Right ventricle myocardium superior (tissue), 1 donor: Measurements from ENCODE around the gene EXOC6. TPM values are rescaled to one million over a fixed set of nuclear protein-coding genes. Genes with fewer than 3 reads are reported as not detected.

Experiments
- ATAC-seq: fragments of 200-7000 bp; cut with Tn5 transposase; one replicate; pipeline ENCODE4 v1.9.1; 2020; ENCODE audit warnings: mild to moderate bottlenecking; ENCODE audit not compliant: poor library complexity
- DNase-seq: peaks from one replicate; pipeline ENCODE4 v3.0.0-alpha.2; 2020
- intact Hi-C: fragments of 100-400 bp; cut with DNase I; formaldehyde crosslinking; loops from one replicate; pipeline ENCODE4 v1.11.2; 2022
- total RNA-seq: library from RNA; stranded (reverse); fragmentation: NEBNext Ultra II Directional; extraction: Animal tissue kit (Norgen Biotek cat#: 25700); gene quantifications from one replicate; pipeline ENCODE4 v1.2.1, GENCODE V29; 2021
- donor health status: DM: no; HTN: yes; CAD: no; lungs with severe emphysema.

The EXOC6 gene
- total RNA-seq, 1 donor from 2014 or later, result 9.9 TPM

DNA sequence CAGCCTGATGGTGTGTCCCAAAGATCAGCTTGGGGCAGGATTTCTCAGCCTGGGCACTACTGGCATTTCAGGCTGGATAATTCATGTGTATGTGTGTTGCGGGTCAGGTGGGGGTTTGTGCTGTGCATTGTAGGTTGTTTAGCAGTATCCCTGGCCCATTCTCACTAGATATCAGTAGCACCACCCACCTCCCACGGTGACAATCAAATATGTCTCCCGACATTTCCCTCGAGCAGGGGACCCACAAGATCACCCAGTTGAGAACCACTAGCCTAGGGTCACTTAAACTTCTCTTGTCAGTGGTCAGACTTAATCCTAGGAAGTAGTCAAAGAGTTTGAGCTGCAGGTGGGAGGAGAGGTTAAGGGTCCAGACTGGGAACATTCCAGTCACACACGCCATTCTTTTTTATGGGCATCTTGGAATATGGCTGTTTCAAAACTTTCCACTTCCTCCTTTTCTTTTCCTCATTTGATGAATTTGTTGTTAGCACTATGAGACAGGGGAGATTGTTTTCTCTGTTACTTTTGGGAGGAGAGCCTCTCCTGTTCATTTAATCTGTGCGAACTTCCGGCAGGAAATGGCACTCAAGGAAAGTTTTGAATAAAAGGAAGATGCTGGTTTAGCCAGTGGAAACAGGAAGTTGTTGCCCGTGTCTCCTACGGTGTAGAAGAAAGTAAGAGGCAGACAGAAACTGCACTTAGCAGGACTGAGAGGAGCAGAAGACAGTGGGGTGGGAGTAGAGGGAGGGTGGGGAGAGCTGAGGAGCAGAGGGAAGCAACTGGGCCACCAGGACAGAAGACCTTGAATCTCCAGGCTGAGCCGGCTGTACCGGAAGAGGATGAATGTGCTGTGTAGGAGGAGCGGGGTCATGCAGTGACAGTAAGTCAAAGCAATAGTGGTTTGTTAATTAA is 17.6 kb upstream of the EXOC6 start:
- DNase-seq (no peak), ATAC-seq (peak; percentile 28)
- intact Hi-C loops, result no loop called here

DNA sequence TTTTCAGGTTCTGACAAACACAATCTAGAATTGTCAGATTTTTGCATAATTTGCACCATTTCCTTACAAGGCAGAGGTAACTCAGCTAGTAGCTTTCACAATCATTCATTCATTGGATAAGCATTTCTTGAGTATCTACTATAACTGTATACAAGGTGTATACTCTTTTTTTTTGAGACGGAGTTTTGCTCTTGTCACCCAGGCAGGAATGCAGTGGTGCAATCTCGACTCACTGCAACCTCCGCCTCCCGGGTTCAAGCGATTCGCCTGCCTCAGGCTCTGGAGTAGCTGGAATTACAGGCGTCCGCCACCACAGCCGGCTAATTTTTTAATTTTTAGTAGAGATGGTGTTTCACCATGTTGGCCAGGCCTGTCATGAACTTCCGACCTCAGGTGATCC is 16.2 kb upstream of the EXOC6 start:
- DNase-seq (no peak), ATAC-seq (no peak)
- intact Hi-C loops, result no loop called here

- no peak for DNase-seq
- ATAC-seq, result no peak
- intact Hi-C loops, result no loop called here
Measured at GRCh38 chr10:92832998-92833650, 15.2 kb upstream of the EXOC6 start.

GRCh38 chr10:92834331-92834730 is 14.0 kb upstream of the EXOC6 start:
- ATAC-seq, result no peak
- no peak for DNase-seq
- intact Hi-C loops, result no loop called here

- intact Hi-C loops, result no loop called here
- DNase-seq (no peak), ATAC-seq (no peak)
Measured at GRCh38 chr10:92834986-92835385, 13.3 kb upstream of the EXOC6 start.

DNA sequence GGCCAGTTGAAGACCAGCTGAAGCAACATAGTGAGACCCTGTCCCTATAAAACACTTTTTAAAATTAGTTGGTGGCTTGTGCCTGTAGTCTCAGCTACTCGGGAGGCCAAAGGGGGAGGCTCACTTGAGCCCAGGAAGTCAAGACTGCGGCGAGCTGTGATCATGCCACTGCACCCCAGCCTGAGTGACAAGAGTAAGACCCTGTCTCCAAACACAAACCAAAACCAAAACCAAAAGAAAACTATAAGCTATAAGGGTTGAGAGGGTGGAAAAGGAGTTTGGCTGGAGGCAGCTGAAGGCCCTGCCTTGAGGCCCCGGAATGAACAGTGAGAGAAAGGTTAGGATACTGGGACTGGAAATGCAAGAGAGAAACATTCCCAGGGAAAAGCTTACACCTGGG is 10.9 kb upstream of the EXOC6 start:
- DNase-seq (no peak), ATAC-seq (no peak)
- intact Hi-C loops, result no loop called here

DNA sequence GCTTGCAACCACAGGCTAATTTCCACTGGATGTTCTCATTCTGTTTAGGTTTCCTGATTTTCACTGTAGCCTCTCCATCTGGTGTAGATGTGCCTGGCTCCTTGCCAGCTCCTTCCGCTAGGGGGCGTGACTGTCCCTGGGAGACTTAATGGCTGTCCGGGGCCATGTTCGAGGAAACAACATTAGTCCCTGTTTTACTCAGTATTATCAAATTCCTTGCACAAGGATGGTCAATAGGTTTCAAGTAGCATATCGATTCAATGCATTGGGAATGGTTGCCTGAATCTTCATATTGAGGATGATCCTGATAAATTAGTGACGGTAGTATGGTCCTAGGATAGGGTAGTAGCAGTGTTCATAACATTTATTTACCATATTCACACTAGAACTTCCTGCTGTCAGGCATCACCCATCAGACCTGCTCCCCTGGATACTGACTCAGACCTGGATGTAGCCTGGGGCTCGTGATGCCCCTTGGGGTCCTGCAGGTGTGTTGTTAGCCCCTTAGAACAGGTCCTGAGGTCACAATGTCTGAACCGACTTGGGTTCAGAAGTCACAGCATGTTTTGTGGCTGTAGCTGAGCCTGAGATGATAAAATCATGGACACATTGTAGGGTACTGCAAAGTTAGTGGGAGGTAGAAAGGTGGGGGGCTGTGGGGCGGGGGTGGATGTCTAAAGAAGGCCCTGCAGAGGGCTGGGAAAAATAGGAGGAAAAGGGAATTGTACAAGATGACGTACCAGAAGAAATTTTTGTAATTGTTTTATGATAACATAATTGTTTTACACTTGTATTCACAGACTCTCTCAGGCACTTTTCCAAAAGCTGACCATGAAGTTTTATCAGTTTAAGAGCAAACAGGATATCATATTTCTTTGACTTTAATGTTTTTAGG is 8.9 kb upstream of the EXOC6 start:
- DNase-seq (peak; percentile 82), ATAC-seq (no peak)
- intact Hi-C loops, result loop anchor here (5.0 kb wide), 1 partner anchor 38 kb away; no protein-coding TSS in a partner anchor

GRCh38 chr10:92844746-92845145 is 3.6 kb upstream of the EXOC6 start:
- intact Hi-C loops, result loop anchor here (5.0 kb wide), 1 partner anchor 33 kb away; no protein-coding TSS in a partner anchor
- no peak for ATAC-seq
- DNase-seq, result no peak

DNA sequence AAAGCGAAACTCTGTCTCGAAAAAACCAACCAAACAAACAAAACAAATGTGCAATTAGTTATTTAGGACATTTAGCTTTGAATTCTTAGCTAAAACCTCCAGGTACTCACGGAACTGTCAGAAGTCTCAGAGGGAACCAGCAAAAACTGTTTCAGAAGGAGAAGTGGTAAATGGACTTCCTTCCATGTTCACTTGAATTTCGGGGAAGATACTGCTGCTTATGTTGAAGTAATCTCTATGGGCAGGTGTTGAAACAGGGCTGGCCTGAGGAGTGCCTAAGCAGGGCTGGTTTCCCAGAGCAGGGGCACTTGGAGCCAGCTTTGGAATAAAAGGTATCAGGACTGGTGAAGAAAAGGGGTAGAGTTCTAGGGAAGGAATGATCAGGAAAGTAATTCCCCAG is 2.4 kb upstream of the EXOC6 start:
- intact Hi-C loops, result no loop called here

GRCh38 chr10:92846344-92846743 is 2.0 kb upstream of the EXOC6 start:
- intact Hi-C loops, result no loop called here
- ATAC-seq, result no peak

More for the DNA sequence above, 2.4 kb upstream of the EXOC6 start:
- ATAC-seq (no peak), DNase-seq (no peak)

GRCh38 chr10:92846854-92847201 is 1.5 kb upstream of the EXOC6 start:
- DNase-seq, result no peak
- intact Hi-C loops, result no loop called here
- ATAC-seq, result no peak

More at GRCh38 chr10:92846344-92846743, 2.0 kb upstream of the EXOC6 start:
- DNase-seq, result no peak

GRCh38 chr10:92847202-92847864 is 987 bp upstream of the EXOC6 start:
- DNase-seq, result no peak
- intact Hi-C loops, result no loop called here
- ATAC-seq, result no peak

- ATAC-seq (no peak), DNase-seq (no peak)
- intact Hi-C loops, result no loop called here
Measured at GRCh38 chr10:92848037-92848440, 281 bp upstream of the EXOC6 start.

- DNase-seq, result no peak
- no peak for ATAC-seq
- intact Hi-C loops, result no loop called here
Measured at GRCh38 chr10:92849234-92849525, 860 bp downstream of the EXOC6 start.

DNA sequence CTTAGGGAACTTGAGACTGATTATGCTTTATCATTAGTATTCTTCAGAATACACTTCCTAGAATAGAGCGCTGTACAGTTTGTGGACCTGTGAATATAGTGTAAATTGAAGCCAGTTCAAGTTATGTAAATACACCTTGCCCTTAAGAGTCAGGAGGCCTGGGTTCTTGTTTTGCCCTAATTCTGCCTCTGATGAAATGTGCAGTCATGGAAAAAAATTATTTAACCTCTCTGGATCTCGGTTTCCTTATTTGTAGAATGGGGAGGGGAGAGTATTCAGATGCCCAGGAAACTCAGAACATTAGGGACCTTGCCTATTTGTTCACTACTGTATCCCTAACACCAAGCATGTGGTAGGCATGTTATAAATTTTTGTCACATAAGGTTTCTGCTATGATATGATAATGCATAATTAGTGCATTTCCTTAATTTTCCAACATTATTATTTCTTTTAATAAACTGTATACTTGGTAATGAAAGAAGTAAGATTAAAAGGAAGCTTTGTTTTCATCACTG is 1.3 kb downstream of the EXOC6 start:
- DNase-seq (no peak), ATAC-seq (no peak)
- intact Hi-C loops, result no loop called here

- ATAC-seq, result no peak
Measured at GRCh38 chr10:92850185-92850584, 1.9 kb downstream of the EXOC6 start.

GRCh38 chr10:92851003-92851402 is 2.7 kb downstream of the EXOC6 start:
- ATAC-seq, result no peak
- no peak for DNase-seq
- intact Hi-C loops, result no loop called here

More at GRCh38 chr10:92850185-92850584, 1.9 kb downstream of the EXOC6 start:
- intact Hi-C loops, result no loop called here
- no peak for DNase-seq

DNA sequence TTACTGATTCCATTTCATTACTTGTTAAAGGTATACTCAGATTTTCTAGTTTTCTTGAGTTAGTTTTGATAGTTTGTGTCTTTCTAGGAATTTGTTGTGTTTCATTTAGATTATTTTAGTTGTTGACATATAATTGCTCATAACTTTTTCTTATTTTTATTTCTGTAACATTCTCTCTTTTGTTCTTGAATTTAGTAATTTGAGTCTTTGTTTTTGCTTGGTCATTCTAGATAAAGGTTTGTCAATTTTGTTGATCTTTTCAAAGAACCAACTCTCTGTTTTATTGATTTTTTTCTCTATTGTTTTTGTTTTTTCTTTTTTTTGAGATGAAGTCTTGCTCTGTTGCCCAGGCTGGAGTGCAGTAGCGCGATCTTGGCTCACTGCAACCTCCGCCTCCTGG is 7.2 kb downstream of the EXOC6 start:
- DNase-seq (no peak), ATAC-seq (no peak)
- intact Hi-C loops, result no loop called here
